ENCODE measurements around the gene CHTF18. TPM values are rescaled to one million over a fixed set of nuclear protein-coding genes. Genes with fewer than 3 reads are reported as not detected.

The CHTF18 gene
- total RNA-seq, 2 experiments from 2014 or later = 125 to 146 TPM

GRCh38 chr16:838741-839140, 50.3 kb downstream of the CHTF18 start:
- H3K79me2 ChIP-seq (ENCODE audit: insufficient read depth, low read depth, low read length) = no peaks in the 10 kb centered on the region
- intact Hi-C loops (cut with micrococcal nuclease; ENCODE audit: unreplicated experiment) = no loop called here
- BruUV-seq (replicated peaks) = no TSS peak
- H3K4me3 ChIP-seq (ENCODE audit: low read depth, low read length, poor library complexity, severe bottlenecking) = no peak overlapping the region
- no peak overlapping the region for H3K4me2 ChIP-seq (ENCODE audit: low read length)
- CTCF ChIA-PET (ENCODE audit: unreplicated experiment) = no interaction called here
- H3K9me3 ChIP-seq (ENCODE audit: low read length) = peaks cover 8% of the 10 kb centered on the region
- no peak overlapping the region for H3K27ac ChIP-seq (ENCODE audit: low read depth, low read length, poor library complexity, severe bottlenecking)
- POLR2A ChIA-PET = no interaction called here
- no peaks in the 10 kb centered on the region for H4K20me1 ChIP-seq (ENCODE audit: insufficient read depth, low read length)
- H3K4me1 ChIP-seq (ENCODE audit: insufficient read depth, low read length, poor library complexity, severe bottlenecking) = no peaks in the 10 kb centered on the region
- no peak for TF ChIP-seq EZH2phosphoT487 (IDR thresholded peaks at IDR 0.05; ENCODE audit: borderline replicate concordance, low read depth, low read length)
- TF ChIP-seq CTCF (conservative IDR thresholded peaks at IDR 0.05; ENCODE audit: low read length) = no peak
- H3K36me3 ChIP-seq (ENCODE audit: insufficient read depth, low read length) = no peaks in the 10 kb centered on the region
- no peak for DNase-seq (ENCODE audit: low spot score)
- no peak overlapping the region for H2AFZ ChIP-seq (ENCODE audit: low read length)
- no peaks in the 10 kb centered on the region for H3K9me2 ChIP-seq (ENCODE audit: insufficient read depth, low read length)

GRCh38 chr16:839643-840408, 51.4 kb downstream of the CHTF18 start:
- POLR2A ChIA-PET = no interaction called here
- no peak for TF ChIP-seq EZH2phosphoT487 (IDR thresholded peaks at IDR 0.05; ENCODE audit: borderline replicate concordance, low read depth, low read length)
- no peak overlapping the region for H3K4me2 ChIP-seq (ENCODE audit: low read length)
- H3K79me2 ChIP-seq (ENCODE audit: insufficient read depth, low read depth, low read length) = no peaks in the 10 kb centered on the region
- peaks cover 8% of the 10 kb centered on the region for H3K9me3 ChIP-seq (ENCODE audit: low read length)
- H4K20me1 ChIP-seq (ENCODE audit: insufficient read depth, low read length) = no peaks in the 10 kb centered on the region
- H3K9me2 ChIP-seq (ENCODE audit: insufficient read depth, low read length) = no peaks in the 10 kb centered on the region
- H2AFZ ChIP-seq (ENCODE audit: low read length) = no peak overlapping the region
- no peak overlapping the region for H3K27ac ChIP-seq (ENCODE audit: low read depth, low read length, poor library complexity, severe bottlenecking)
- no TSS peak for BruUV-seq (replicated peaks)
- CTCF ChIA-PET (ENCODE audit: unreplicated experiment) = no interaction called here
- DNase-seq (ENCODE audit: low spot score) = no peak
- H3K4me1 ChIP-seq (ENCODE audit: insufficient read depth, low read length, poor library complexity, severe bottlenecking) = no peaks in the 10 kb centered on the region
- intact Hi-C loops (cut with micrococcal nuclease; ENCODE audit: unreplicated experiment) = no loop called here
- no peak overlapping the region for H3K4me3 ChIP-seq (ENCODE audit: low read depth, low read length, poor library complexity, severe bottlenecking)
- H3K36me3 ChIP-seq (ENCODE audit: insufficient read depth, low read length) = no peaks in the 10 kb centered on the region

- Histone ChIP-seq H3K36me3 (ENCODE audit: insufficient read depth, low read length) (no peaks in the 10 kb centered on the region), H4K20me1 (ENCODE audit: insufficient read depth, low read length) (no peaks in the 10 kb centered on the region), H3K4me1 (ENCODE audit: insufficient read depth, low read length, poor library complexity, severe bottlenecking) (no peaks in the 10 kb centered on the region), H3K4me3 (ENCODE audit: low read depth, low read length, poor library complexity, severe bottlenecking) (no peak overlapping the region), H3K9me2 (ENCODE audit: insufficient read depth, low read length) (no peaks in the 10 kb centered on the region), H3K27ac (ENCODE audit: low read depth, low read length, poor library complexity, severe bottlenecking) (no peak overlapping the region), H3K9me3 (ENCODE audit: low read length) (peaks cover 8% of the 10 kb centered on the region), H3K79me2 (ENCODE audit: insufficient read depth, low read depth, low read length) (no peaks in the 10 kb centered on the region), H3K4me2 (ENCODE audit: low read length) (no peak overlapping the region), H2AFZ (ENCODE audit: low read length) (no peak overlapping the region)
- DNase-seq (ENCODE audit: low spot score) = no peak
- POLR2A ChIA-PET = no interaction called here
- TF ChIP-seq EZH2phosphoT487 (IDR thresholded peaks at IDR 0.05; ENCODE audit: borderline replicate concordance, low read depth, low read length) (no peak), CTCF (conservative IDR thresholded peaks at IDR 0.05; ENCODE audit: low read length) (no peak)
- intact Hi-C loops (cut with micrococcal nuclease; ENCODE audit: unreplicated experiment) = no loop called here
- BruUV-seq (replicated peaks) = no TSS peak
- CTCF ChIA-PET (ENCODE audit: unreplicated experiment) = interaction anchor here (0.7 kb wide), 1 partner anchor 28 kb away, joined by 17 read pairs; no protein-coding TSS in a partner anchor
Measured at GRCh38 chr16:840561-841454, 52.4 kb downstream of the CHTF18 start.

Data from OCI-LY7 (cell line).